Stimulated activated CD4-positive, alpha-beta T cell treated with anti-CD3 and anti-CD28 coated beads, Interleukin-15, amount 100 ng/mL, for 48 hours (primary cell): Measurements from ENCODE around the gene VPS13D.
"Not testable (repeated sequence)": the region's sequence is repeated elsewhere in the genome, so short reads cannot be mapped to it uniquely, and the experiment has no call there.

ENCODE experiments used
- DNase-seq, 2 donors: peaks; one replicate each; pipeline ENCODE4 v3.0.0-alpha.2; 2020; ENCODE audit warnings: low read depth in 2 of 2

VPS13D gene

DNA sequence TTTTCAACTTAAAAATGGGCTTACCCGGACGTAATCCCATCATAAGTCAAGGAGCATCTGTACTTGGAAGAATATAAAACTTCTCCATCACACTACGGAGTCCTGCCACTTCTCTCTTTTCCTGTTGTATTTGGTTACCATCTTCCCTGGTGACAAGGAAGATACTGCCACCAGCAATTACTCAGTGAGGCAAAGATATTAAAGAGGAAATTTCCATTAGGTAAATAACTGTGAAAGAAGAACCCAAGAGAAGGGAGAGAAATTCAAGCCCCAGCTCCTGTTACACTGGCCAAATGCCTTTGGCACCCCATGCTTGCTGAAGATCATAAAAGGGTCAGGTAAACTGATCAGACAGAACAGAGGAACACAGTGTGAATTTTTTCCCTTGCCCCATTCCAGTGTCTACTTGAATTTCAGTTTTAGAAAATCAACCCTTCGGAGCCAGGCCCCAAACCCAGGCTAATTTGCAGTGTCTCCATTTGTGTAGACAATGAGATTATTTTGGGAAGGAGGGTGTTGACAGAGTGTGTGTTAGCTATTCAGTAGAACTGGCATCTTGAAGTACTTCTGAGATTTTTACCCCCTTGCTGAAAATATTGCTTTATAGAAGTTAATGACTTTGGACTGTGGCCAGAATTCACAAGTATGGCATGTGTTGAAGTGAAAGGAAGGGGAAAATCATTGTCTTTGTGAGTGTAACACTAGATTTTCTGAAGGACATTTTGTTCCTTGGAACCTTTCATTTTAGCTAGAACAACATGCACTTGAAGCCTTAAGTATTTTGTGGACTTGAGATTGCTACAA, 221.1 kb downstream of the VPS13D start:
- no peak for DNase-seq

GRCh38 chr1:12451560-12451900, 221.7 kb downstream of the VPS13D start:
- DNase-seq, result no peak

- DNase-seq, result no peak
Measured at GRCh38 chr1:12452262-12452661, 222.4 kb downstream of the VPS13D start.

GRCh38 chr1:12453400-12454343, 223.8 kb downstream of the VPS13D start:
- DNase-seq, result no peak

- DNase-seq, result no peak
Measured at GRCh38 chr1:12454406-12455391, 224.9 kb downstream of the VPS13D start.

GRCh38 chr1:12456081-12456480, 226.3 kb downstream of the VPS13D start:
- DNase-seq, result not testable (repeated sequence)

- DNase-seq, result no peak
Measured at GRCh38 chr1:12456979-12457378, 227.1 kb downstream of the VPS13D start.

GRCh38 chr1:12457771-12458170, 227.9 kb downstream of the VPS13D start:
- DNase-seq, result no peak

- no peak for DNase-seq
Measured at GRCh38 chr1:12458571-12458970, 228.7 kb downstream of the VPS13D start.

DNA sequence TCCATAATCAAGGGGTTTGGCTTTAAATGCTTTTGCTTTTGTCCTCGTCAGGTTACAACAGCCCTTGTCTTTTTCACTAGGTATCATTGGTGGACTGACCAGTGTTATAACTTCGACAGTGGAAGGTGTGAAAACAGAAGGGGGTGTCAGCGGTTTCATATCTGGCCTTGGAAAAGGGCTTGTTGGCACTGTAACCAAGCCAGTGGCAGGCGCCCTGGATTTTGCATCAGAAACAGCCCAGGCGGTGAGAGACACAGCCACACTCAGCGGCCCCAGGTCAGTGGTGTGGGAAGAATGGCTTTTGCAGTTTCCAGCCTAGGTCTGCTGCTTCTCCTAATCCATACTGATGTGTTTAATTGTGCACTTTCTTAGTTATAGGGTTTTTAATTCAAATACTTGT, 230.3 kb downstream of the VPS13D start:
- DNase-seq, result no peak

DNA sequence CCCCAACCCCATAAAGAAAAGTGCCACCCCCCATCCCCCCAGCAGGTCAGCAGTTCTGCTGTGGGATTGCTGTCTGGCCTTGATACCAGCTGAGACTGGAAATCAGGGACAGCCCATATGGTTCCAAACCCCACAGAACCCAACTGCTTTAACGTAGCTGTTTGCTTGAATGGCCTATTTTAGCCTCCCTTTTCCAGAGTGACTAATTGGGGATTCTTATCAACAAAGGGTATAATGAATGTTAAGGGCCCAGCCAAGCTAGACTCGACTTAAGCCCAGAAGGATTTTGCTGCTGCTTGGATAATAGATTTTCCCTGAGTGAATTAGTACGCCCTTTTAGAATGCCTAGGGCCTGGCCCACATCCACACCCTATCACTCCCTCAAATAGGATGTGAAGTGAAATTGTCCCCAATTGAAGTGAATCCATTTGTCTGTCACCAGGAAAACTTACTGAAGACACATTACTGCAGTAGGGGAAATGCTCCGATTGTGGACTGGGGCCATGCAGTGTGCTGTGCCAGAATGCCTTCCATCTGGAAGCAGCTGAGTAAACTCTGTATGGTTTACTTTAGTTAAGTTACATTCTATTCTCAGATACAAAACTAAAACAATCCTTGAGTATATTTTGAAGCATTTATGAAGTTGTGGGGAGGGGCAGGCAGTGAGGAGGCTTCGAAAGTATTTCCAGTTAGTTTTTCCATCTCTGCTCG, 231.2 kb downstream of the VPS13D start:
- DNase-seq, result no peak

DNA sequence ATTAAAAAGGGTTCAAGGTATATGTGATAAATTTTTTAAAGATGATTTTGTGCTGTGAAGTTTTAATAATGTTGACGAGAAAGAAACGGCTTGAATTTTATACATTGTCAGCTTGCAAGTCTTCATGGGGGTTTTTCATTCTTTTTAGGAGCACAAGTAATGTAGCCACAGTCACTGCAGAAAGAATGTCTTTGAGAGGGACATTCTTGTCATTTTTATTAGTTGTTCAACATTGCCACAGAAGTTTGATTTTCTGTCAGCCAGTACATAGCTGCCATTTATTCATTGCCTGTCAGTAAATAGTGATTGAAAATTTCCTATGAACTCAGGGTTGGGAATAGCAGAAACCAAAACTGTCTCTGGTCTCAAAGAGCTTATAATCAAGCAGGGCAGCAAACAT, 231.9 kb downstream of the VPS13D start:
- DNase-seq, result no peak

- DNase-seq, result no peak
Measured at GRCh38 chr1:12462586-12462985, 232.8 kb downstream of the VPS13D start.

DNA sequence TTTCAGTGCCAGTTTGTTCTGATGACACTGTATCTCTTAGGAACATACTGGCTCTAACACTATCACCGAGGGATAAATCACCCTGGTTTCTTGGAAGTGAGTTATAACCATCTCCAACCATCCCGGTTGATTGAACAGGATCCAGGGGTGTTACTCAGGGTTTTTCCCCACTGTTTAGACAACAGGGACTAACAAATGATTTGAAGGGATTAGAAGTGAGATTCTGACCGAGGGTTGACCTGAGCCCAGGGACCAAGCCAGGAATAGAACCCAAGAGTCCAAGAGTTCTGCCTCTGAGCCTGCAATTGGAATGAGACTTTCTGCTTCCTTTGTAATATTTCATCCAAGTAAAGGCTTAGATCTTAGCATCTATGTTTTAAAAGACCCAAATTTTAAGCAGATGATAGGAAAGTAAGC, 234.2 kb downstream of the VPS13D start:
- DNase-seq, result no peak

DNA sequence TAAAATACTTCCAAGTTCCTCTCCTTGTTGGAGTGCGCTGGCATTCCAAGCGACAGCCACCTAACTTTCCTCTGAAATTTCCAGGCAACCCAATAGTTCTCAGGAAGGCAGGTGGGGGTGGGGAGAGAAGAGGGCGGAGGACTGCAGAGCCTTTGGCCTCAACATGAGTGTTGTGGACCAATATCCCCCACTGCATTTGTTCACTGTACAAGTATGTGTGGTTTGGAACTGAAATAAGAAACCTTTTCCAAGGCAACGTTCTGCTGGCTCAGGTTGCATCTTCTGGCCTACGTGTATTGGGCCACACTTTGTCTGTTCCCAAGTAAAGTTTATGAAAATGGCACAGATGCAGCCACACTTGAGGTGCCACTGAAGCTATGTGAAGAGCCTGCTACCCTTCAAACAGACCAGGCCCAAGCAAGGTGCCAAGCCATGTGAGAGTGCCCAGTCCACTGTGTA, 234.8 kb downstream of the VPS13D start:
- no peak for DNase-seq

DNA sequence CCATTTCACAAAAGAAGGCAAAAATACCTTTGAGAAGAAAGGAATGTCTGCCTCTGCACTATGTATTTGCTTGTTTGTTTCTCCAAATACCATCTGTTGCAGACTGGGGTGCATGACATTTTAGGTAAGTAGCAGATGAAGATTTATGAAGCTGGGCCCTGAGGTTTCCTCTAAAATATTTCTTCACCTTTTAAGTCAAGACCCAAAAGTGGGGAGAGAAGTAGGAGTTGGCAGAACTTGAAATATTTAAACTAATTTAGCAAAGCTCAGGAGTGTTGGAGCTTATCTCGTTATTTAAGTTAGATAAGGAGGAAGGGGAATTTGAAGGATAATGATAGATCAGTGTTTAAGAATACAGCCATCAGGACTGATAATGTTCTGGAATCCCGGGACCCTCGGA, 235.3 kb downstream of the VPS13D start:
- DNase-seq, result no peak

- no peak for DNase-seq
Measured at GRCh38 chr1:12466816-12467215, 237.0 kb downstream of the VPS13D start.

DNA sequence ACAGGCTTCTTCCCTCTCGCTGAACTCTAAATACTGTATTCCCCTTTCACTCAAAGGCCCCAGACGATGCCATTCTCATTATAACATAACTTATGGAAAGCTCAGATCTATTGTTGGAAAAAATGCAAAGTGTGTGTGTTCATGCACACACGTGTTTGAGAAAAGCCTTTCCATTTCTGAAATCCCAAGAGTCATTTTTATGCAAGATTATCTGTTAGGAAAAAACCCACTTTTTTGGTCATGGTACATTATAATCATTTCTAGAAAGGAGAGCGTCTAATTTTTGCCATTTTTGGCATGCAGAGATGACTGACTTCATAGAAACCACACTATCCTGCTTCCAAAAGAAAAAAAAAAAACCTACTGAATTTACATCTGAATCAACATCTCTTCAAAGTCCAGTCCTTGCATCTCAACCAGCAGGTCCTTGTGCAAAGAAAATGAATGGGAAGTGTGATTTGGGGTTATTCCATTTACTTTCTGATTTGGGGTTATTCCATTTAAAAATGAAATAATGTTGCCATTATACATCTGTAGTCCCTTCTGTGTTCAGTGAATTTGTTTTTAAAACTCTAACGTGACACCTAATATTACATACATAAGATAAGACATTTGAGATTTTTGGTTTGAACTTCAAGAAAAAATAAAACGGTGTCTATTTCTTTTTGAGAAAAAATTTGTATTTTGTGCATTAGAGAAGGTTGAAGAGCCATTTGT, 237.9 kb downstream of the VPS13D start:
- no peak for DNase-seq

DNA sequence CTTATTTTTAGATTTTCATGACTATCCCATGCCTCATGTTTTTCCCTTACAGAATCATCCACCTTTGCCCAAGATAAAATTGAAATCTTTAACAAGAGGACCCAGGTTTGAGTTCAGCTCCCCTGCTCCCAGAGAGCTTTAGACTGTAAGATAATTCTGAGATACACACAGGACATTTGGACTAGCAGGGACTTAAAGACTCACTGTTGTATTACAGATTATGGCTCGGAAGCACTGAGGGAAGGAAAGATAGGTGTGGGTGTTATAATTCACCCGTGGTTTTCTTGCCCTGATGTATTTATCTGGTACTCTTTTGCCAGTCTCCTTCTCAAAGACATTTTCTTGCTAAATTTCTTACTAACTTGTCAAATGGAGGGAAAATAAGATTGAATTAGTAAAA, 238.5 kb downstream of the VPS13D start:
- no peak for DNase-seq

GRCh38 chr1:12469493-12469892, 239.7 kb downstream of the VPS13D start:
- DNase-seq, result no peak
